Measurements from ENCODE around the gene TMEM184C. TPM values are rescaled to one million over a fixed set of nuclear protein-coding genes. Genes with fewer than 3 reads are reported as not detected.

The TMEM184C gene
- total and polyA plus RNA-seq, 2 of the 8 experiments (the other 6 are each of a cell fraction or from before 2014, with no cell fraction given) = 11.1 to 42.4 TPM

GRCh38 chr4:147689067-147689466, 71.9 kb downstream of the TMEM184C start:
- Histone ChIP-seq H3K79me1 (ENCODE audit: low read depth, low read length) (no peaks in the 10 kb centered on the region), H3K27me3 (replicated peaks in 1 of 4; ENCODE audit: control insufficient read depth in 3 of 4, extremely low read depth in 1 of 4, insufficient read depth in 3 of 4, low read length in 3 of 4) (no peaks in the 10 kb centered on the region), H3K9me3 (ENCODE audit: insufficient read depth in 2 of 2, low read depth in 1 of 2, low read length in 1 of 2) (no peaks in the 10 kb centered on the region), H2BK5ac (ENCODE audit: low read depth, low read length) (no peak overlapping the region), H3K36me3 (ENCODE audit: control insufficient read depth in 2 of 4, insufficient read depth in 4 of 4, low read length in 3 of 4) (no peaks in the 10 kb centered on the region), H3K23me2 (ENCODE audit: low read depth, low read length) (peaks cover 5% of the 10 kb centered on the region; the same call in 1 of the 2 replicates), H3K23ac (ENCODE audit: insufficient read length) (no peak overlapping the region), H3K9ac (replicated peaks in 1 of 4; ENCODE audit: extremely low read depth in 1 of 4, low read depth in 3 of 4, low read length in 3 of 4) (no peak overlapping the region), H4K5ac (ENCODE audit: insufficient read length, low read depth, low read length) (no peak overlapping the region), H2BK15ac (ENCODE audit: low read length) (no peak overlapping the region), H3K14ac (ENCODE audit: insufficient read length) (no peak overlapping the region), H3K4me3 (ENCODE audit: extremely low read depth in 1 of 4, insufficient read depth in 2 of 4, low read depth in 3 of 4, low read length in 4 of 4) (no peak overlapping the region), H2BK12ac (ENCODE audit: low read depth, low read length) (no peak overlapping the region), H2AFZ (ENCODE audit: low read length) (no peak overlapping the region), H3K79me2 (ENCODE audit: control insufficient read depth in 1 of 2, insufficient read depth in 2 of 2, low read length in 2 of 2) (no peaks in the 10 kb centered on the region), H2AK5ac (ENCODE audit: low read depth, low read length) (no peak overlapping the region), H4K91ac (replicated peaks; ENCODE audit: insufficient read length, low read length) (no peak overlapping the region), H4K8ac (ENCODE audit: extremely low read depth, insufficient read depth, low read length) (no peak overlapping the region), H3K4ac (replicated peaks; ENCODE audit: insufficient read length, low read depth, low read length) (no peak overlapping the region), H3K56ac (replicated peaks; ENCODE audit: insufficient read length, low read depth, low read length) (no peak overlapping the region), H3K18ac (ENCODE audit: extremely low read depth, low read length) (no peak overlapping the region), H3K27ac (ENCODE audit: low read depth, low read length) (no peak overlapping the region), H3K4me1 (replicated peaks in 1 of 4; ENCODE audit: control insufficient read depth in 3 of 4, insufficient read depth in 4 of 4, low read length in 3 of 4) (peaks cover 0 to 3% (median 3%) of the 10 kb centered on the region in 4 experiments; a peak in 3 of 7 replicates), H2BK120ac (replicated peaks; ENCODE audit: low read depth, low read length) (no peak overlapping the region), H3K4me2 (ENCODE audit: insufficient read depth in 1 of 2, low read depth in 2 of 2, low read length in 2 of 2) (no peak overlapping the region), H2BK20ac (ENCODE audit: low read length) (no peak overlapping the region), H4K20me1 (replicated peaks in 1 of 2; ENCODE audit: control insufficient read depth in 1 of 2, insufficient read depth in 2 of 2, low read length in 2 of 2) (no peaks in the 10 kb centered on the region)
- no peak for TF ChIP-seq HDAC6 (IDR thresholded peaks at IDR 0.05; ENCODE audit: low read depth, low read length)
- no peak for TF ChIP-seq RNF2 (IDR thresholded peaks at IDR 0.05; ENCODE audit: borderline replicate concordance, low read depth, low read length, missing control alignments, poor library complexity, severe bottlenecking)
- no peak for TF ChIP-seq RFX5 (IDR thresholded peaks at IDR 0.05; ENCODE audit: borderline replicate concordance, low read depth, low read length)
- TF ChIP-seq EP300 (IDR thresholded peaks at IDR 0.05; ENCODE audit: borderline replicate concordance in 1 of 2, low read depth in 2 of 2, low read length in 2 of 2) = no peak
- TF ChIP-seq KDM5A (IDR thresholded peaks at IDR 0.05; ENCODE audit: low read length) = no peak
- TF ChIP-seq GABPA (IDR thresholded peaks at IDR 0.05; ENCODE audit: borderline replicate concordance, insufficient read depth, low read length) = no peak
- TF ChIP-seq POLR2AphosphoS5 (IDR thresholded peaks at IDR 0.05; ENCODE audit: low read depth, low read length) = no peak
- TF ChIP-seq ATF3 (IDR thresholded peaks at IDR 0.05; ENCODE audit: insufficient read depth, low read depth, low read length) = no peak
- no peak for TF ChIP-seq EGR1 (IDR thresholded peaks at IDR 0.05; ENCODE audit: borderline replicate concordance, low read depth, low read length)
- WGBS, 2 experiments (ENCODE audit: extremely low coverage in 1 of 2, insufficient coverage in 1 of 2, insufficient read length in 1 of 2, insufficient replicate concordance in 2 of 2, low coverage in 1 of 2, low lambda C conversion rate in 2 of 2, missing lambda C conversion rate in 1 of 2) = 89% methylated on average over 4 of the region's 4 CpGs; no CpG with 5 or more reads in 1 of the 2 experiments
- POLR2A ChIA-PET (ENCODE audit: partially characterized antibody) = interaction anchor here (0.6 kb wide), 1 partner anchor 1602 kb away, joined by 3 read pairs; no protein-coding TSS in a partner anchor
- DNase-seq (ENCODE audit: low read depth in 1 of 2, low spot score in 2 of 2) (no peak), FAIRE-seq (no peak)
- CTCF ChIA-PET (ENCODE audit: partially characterized antibody) = interaction anchor here (0.5 to 1.2 kb wide), 2 partner anchors 178 to 223 kb away, joined by 3 to 4 read pairs; no protein-coding TSS in a partner anchor

All from H1 (cell line).